Activated CD8-positive, alpha-beta memory T cell treated with anti-CD3 and anti-CD28 coated beads for 36 hours (primary cell): Measurements from ENCODE around the gene WEE2. TPM values are rescaled to one million over a fixed set of nuclear protein-coding genes. Genes with fewer than 3 reads are reported as not detected.
"Not testable (repeated sequence)": the region's sequence is repeated elsewhere in the genome, so short reads cannot be mapped to it uniquely, and the experiment has no call there.

Source experiments
- CTCF ChIA-PET: fragments of 350-600 bp; sonication (Branson Sonifier 250); formaldehyde crosslinking; loops from one replicate; lab custom pipeline; 2021; ENCODE audit warnings: antibody characterized with exemption; lab: Charles Lee
- POLR2A ChIA-PET: fragments of 350-600 bp; sonication (Branson Sonifier 250); formaldehyde crosslinking; loops from one replicate; lab custom pipeline; 2021; ENCODE audit warnings: antibody characterized with exemption; lab: Charles Lee
- total RNA-seq, 2 experiments: library from RNA; stranded (reverse); gene quantifications; one replicate each; pipeline ENCODE4 v1.2.3, GENCODE V29; 2021

WEE2 gene
- total RNA-seq, 2 experiments from 2014 or later, result not detected

DNA sequence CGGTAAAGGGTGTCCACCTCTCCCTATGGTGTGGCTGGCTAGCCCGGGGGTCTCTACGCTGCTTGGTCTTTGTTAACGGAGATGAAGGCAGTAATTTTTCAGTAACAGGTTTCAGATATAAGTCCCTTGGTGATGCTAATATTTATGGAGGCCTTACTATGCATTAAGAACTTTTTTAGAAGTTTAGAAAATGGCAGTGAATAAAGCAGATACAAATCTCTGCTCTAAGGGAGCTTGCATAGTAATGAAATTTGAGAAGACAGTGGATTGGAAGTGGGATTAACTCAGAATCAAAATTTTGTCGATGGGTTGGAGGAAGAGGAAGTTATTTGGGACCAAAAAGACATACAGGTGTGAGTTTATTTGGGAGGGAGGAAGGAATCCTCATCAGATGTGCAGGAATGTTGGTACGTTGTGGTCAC lies 30.4 kb downstream of the WEE2 start:
- ChIA-PET CTCF (interaction anchor here (0.6 to 2.4 kb wide), 8 partner anchors 15 to 812 kb away, joined by 3 to 21 read pairs (median 6); partner anchors contain the start of gene DENND11), POLR2A (interaction anchor here (0.5 to 1.0 kb wide), 2 partner anchors 37 to 588 kb away, joined by 3 to 4 read pairs; no protein-coding TSS in a partner anchor)

DNA sequence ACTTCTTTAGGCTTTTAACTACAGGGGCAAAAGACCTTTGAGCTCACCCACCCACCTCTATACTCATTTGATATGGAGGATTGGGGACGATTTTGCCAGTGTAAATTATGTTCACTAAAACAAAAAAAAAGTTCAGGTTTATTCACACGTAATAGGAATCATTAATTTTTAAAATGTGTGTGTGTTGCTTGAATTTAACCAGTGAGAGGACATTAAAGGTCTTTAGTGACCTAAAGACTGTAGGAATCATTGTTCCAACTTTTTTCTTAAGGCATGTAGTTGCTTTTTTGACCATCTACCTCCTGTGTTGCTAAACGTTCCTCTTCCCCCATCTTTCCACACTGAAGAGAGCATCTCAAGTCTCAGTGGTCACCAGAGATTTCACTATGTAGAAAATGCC lies 31.1 kb downstream of the WEE2 start:
- ChIA-PET CTCF (interaction anchor here (0.6 to 2.4 kb wide), 5 partner anchors 15 to 813 kb away, joined by 3 to 8 read pairs (median 4); no protein-coding TSS in a partner anchor), POLR2A (interaction anchor here (0.5 to 1.0 kb wide), 2 partner anchors 38 to 587 kb away, joined by 3 to 4 read pairs; no protein-coding TSS in a partner anchor)

DNA sequence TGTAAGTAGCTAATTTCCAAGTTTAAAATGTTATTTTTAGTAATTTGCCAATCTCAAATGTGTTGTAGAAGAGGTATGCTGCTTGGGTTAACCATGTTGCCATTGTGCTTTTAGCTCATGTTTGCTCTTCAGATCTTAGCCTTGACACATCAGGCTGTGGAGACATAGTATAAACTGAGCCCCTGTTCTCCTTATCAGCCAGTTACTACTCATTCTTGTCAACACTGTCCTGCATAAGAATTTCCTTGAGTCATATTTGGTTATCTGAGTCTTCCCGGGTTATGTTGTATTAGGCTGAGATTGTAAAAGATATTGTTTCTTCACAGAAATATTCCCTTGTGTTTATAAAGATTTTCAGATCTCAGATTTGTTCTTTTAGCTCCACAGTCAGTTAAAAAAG lies 34.1 kb downstream of the WEE2 start:
- ChIA-PET POLR2A (no interaction called here), CTCF (no interaction called here)

DNA sequence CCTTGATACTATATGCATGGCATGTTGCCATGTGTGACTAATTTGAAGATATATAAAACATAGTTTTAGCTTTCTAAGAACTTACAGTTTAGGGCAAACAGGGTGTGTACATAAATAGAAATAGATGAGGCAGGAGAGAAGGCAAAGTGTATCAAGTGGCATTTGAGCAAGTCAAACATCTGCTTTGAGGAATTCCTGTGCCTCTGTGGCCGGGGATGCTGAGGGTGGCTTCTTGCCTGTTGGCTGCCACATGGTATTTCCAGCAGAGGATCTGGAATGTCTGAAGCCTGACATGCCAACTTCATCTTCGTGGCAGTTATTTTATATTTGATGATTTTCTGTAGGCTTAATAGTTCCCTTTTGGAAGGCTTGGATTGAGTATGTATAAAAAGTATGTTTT lies 36.0 kb downstream of the WEE2 start:
- ChIA-PET POLR2A (no interaction called here), CTCF (no interaction called here)

DNA sequence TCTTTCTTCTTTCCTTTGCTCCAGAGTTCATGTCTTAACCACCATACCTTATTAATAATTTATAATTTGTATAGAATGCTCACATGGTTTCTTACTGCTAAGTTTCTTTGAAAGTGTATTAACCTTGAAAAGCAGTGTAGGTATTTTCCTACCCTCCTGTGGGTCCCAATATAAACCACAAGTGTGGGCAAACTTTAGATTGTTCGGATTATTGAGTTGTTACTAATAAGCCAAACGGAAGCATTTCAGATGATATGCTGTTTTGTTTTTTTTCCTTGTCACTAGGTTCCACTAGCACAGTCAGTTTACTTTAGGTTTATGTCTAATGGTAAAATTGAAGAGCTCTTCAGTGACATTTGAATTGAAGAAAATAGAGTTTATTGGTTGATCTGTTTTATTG lies 40.2 kb downstream of the WEE2 start:
- POLR2A ChIA-PET, result no interaction called here
- CTCF ChIA-PET, result no interaction called here

DNA sequence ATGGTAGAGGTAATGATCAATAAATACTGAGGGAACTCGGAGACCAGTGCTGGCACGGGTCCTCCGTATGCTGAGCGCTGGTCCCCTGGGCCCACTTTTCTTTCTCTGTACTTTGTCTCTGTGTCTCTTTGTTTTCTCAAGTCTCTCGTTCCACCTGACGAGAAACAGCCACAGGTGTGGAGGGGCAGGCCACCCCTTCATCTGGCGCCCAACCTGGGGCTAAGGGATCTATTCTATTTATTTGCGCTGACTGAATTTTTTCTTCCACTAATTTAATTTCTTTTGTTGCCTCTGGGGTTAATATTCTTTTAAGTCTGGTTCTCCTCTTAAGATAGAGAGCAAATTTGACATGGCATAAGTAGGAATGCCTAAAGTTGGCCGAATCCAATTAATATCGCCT lies 43.8 kb downstream of the WEE2 start:
- POLR2A ChIA-PET, CTCF ChIA-PET: not testable (repeated sequence)

DNA sequence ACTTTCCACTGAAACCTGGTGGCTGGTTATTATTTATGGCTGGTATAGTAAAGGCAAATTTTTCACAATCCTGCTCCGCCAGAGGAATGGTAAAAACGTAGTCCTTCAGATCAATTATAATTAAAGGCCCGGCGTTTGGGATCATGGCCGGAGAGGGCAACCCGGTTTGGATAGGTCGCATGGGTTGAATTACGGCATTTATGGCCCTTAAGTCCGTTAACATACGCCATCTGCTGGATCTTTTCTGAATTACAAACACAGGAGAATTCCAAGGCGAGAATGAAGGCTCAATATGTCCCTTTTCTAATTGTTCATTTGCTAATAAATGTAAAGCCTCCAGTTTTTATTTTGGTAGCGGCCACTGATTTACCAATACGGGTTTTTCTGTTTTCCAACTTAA lies 44.5 kb downstream of the WEE2 start:
- POLR2A ChIA-PET, result no interaction called here
- CTCF ChIA-PET, result no interaction called here

DNA sequence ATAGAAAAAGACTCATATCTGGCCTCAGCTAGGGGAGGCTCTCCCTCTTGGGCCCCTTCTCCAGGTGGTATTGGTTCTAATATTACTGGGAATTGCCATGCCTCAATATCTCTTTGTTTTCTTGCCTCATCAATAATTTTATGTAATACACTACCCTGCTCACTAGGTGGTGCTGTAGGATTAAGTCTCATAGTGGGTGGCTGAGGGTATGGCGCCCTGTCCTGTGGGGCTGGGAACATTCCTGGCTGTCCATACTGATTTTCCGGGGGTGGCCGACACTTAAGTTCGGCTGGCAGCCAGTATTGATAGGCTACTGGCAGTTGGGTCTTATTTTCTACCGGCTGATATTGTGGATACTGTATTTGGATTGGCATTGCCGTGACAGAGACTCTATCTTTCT lies 46.8 kb downstream of the WEE2 start:
- ChIA-PET CTCF (interaction anchor here (1.1 to 1.8 kb wide), 3 partner anchors 16 to 100 kb away, joined by 3 to 8 read pairs (median 4); partner anchors contain the start of gene SSBP1), POLR2A (no interaction called here)

DNA sequence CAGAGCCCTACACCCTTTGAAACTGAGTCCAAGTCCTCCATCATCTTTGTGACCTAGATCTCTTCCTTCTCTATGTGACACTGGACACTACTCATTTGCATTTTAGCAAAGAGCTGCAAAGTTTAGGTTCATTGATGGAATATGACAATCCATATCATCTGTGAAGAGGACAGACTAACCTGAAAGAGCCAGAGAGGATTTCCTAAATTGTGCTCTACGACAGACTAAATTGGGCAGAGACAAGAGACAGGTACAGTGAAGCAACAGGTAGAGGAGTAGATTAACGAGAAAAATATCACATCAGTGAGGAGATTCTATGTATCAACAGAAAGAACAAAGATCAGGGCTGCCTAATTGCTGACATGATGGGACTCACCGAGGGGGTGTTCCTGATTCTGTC lies 55.6 kb downstream of the WEE2 start, which contains the start of gene TAS2R3:
TSS of gene TAS2R3 (plus strand) at position 301 of the 400 bp plus-strand sequence. CDS start at position 363, 62 bp downstream.
- ChIA-PET POLR2A (no interaction called here), CTCF (no interaction called here)

DNA sequence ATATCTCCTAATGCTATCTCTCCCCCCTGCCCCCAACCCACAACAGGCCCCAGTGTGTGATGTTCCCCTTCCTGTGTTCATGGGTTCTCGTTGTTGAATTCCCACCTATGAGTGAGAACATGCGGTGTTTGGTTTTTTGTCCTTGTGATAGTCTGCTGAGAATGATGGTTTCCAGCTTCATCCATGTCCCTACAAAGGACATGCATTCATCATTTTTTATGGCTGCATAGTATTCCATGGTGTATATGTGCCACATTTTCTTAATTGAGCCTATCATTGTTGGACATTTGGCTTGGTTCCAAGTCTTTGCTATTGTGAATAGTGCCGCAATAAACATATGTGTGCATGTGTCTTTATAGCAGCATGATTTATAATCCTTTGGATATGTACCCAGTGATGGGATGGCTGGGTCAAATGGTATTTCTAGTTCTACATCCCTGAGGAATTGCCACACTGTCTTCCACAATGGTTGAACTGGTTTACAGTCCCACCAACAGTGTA lies 62.0 kb downstream of the WEE2 start:
- POLR2A ChIA-PET, result not testable (repeated sequence)
- CTCF ChIA-PET, result interaction anchor here (1.0 kb wide), 1 partner anchor 27 kb away, joined by 3 read pairs; no protein-coding TSS in a partner anchor

DNA sequence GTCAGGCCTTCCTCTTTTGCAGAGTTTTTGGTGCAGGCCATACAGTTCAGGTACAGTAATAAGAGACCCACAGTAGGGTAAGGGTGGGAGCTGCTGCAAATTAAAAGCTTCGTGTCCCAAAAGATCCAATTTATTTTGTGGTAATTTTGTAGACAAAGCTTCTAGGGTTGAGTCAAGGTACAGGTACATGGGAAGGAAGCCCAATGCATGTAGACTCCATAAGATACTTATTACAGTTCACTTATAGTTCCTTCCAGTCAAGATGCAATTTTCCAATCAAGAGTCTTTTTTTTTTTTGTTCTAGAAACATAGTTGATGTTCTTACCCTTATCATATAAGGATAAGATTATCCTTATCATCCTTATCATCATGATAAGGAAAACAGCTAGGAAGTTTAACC lies 68.2 kb downstream of the WEE2 start, which contains the start of gene TAS2R4:
TSS of gene TAS2R4 (plus strand) at position 301 of the 400 bp plus-strand sequence. CDS start 1,815 bp downstream, outside the sequence.
- ChIA-PET POLR2A (no interaction called here), CTCF (no interaction called here)

Other genes starting within 250 kb of the WEE2 start
- 100 to 1,000 TPM; 110 TPM for gene AGK, start 156.9 kb upstream of the WEE2 start, total RNA-seq
- 10 to 100 TPM; 25.1 to 26.4 TPM for gene DENND11, start 6.2 kb upstream of the WEE2 start, total RNA-seq
- gene SSBP1, start 30.0 kb downstream of the WEE2 start, total RNA-seq, result 100 to 1,000 TPM; 259 to 280 TPM
- gene TAS2R3, start 55.7 kb downstream of the WEE2 start, total RNA-seq, result under 1 TPM; 0.88 to 0.89 TPM
- gene TAS2R4, start 68.3 kb downstream of the WEE2 start, total RNA-seq, result 1 to 10 TPM in 1 of 2 experiments, under 1 TPM in 1; 0.69 to 1.2 TPM
- 1 to 10 TPM in 1 of 2 experiments, under 1 TPM in 1; 0.84 to 1.6 TPM for gene TAS2R5, start 81.9 kb downstream of the WEE2 start, total RNA-seq
- gene PRSS37, start 133.1 kb downstream of the WEE2 start, total RNA-seq, result not detected
- not detected for gene OR9A4, start 208.0 kb downstream of the WEE2 start, total RNA-seq
- not detected for gene CLEC5A, start 238.6 kb downstream of the WEE2 start, total RNA-seq